Left ventricle myocardium superior (tissue), 1 donor: Measurements from ENCODE around the gene ERBB4. TPM values are rescaled to one million over a fixed set of nuclear protein-coding genes. Genes with fewer than 3 reads are reported as not detected.

Experiments
- ATAC-seq: fragments of 200-7000 bp; cut with Tn5 transposase; one replicate; pipeline ENCODE4 v1.9.1; 2020; ENCODE audit warnings: mild to moderate bottlenecking, moderate library complexity
- DNase-seq: peaks from one replicate; pipeline ENCODE4 v3.0.0-alpha.2; 2020
- intact Hi-C: fragments of 100-400 bp; cut with micrococcal nuclease; formaldehyde crosslinking; loops from one replicate; pipeline ENCODE4 v1.11.0; 2022
- total RNA-seq: library from RNA; stranded (reverse); fragmentation: NEBNext Ultra II Directional; extraction: Animal tissue kit (Norgen Biotek cat#: 25700); gene quantifications from one replicate; pipeline ENCODE4 v1.2.1, GENCODE V29; 2021
- donor health status: DM: no; HTN: yes; CAD: no; lungs with severe emphysema.

ERBB4 gene
- total RNA-seq, 1 donor from 2014 or later: 17.9 TPM

DNA sequence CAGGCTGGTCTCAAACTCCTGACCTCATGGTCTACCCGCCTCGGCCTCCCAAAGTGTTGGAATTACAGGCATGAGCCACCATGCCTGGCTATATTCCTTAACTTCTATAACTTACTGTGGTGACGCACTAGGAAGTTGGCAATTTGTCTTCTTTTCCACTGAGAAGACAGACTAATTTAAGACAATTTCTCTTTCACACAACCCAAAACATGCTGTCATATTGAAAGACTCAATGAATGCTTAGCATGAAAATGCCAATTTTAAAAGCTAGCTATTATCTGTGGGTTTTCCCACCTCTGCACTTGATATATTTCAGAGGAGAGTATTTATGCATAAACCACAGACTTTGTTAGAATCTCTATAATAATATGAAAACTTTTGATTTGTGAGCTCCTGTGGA is 84.5 kb downstream of the ERBB4 start:
- DNase-seq: no peak
- intact Hi-C loops: no loop called here
- no peak for ATAC-seq

DNA sequence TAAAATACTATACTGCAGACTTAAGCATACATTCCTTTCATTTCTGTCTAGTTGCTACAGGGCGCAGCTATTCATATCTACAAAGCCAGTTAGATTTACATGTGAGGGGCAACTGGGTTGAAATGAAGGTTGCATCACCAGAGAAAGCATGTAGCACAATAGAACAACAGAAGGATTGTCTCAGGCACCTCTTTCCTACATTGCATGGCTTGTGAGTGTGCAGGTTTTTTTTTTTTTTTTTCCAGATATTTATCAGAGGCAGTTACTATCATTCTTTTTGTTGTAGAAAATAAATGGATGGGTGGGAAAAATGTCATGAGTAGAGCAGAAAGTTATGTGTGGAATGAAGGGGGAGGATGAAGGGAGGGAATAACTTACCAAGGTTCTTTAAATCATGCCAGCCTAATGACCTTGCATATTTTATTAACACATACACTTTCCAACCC is 86.8 kb downstream of the ERBB4 start:
- peak; percentile 17 for ATAC-seq
- intact Hi-C loops: no loop called here
- no peak for DNase-seq

DNA sequence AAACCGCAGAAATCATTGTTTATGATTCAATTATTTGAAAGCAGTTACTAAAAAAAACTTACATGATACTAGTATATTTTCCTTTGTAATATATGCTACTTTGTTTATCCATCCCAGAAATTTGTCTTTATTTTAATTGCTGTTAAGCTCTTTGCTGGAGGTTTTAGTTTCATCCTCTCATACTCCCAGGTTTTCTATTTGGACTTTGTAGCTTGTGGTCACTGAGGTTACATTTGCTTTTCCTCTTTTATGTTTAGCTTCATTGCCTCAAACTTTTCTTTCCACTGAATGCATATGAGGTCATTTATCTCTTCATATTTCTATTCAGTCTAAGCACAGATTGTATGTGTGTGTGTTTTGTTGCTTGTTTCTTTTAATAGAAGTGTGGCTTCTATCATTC is 89.9 kb downstream of the ERBB4 start:
- ATAC-seq (no peak), DNase-seq (no peak)
- intact Hi-C loops: no loop called here

DNA sequence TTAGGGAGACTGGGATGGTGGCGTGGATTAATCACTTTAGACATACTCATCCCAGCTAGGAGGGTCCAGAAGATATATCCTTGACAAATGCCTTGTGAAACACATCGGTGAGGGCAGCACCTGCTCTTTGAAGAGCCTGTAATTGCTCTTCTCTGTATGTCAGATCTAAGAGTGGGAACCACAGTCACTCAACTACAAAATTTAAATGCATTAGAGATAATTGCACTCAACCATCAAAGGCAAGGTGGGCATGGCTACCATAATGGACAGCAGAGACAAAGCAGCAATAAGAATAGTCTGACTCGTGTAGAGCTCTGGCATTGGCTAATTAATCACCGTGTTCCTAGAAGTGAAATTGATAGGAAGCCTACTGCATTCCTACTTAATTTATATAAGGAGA is 96.8 kb downstream of the ERBB4 start:
- no peak for ATAC-seq
- no peak for DNase-seq
- intact Hi-C loops: no loop called here

DNA sequence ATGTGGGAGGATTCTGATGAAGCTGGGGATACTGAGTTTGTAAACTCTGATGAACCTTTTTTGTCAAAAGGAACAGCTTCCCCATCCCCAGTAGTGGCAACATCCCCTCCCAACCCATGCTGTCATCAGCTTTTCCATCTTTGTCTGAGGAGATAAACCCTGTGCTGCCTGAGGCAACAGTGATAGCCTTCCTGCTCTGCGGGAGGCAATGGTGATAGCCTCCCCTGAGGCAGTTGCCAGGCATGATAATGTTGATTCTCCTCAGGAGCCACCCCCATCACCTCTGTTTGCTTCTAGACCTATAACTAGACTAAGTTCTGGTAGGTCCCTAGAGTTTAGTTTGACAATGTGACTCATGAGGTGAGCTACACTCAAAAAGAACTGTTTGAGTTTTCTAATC is 97.5 kb downstream of the ERBB4 start:
- no peak for ATAC-seq
- intact Hi-C loops: no loop called here
- DNase-seq: no peak

DNA sequence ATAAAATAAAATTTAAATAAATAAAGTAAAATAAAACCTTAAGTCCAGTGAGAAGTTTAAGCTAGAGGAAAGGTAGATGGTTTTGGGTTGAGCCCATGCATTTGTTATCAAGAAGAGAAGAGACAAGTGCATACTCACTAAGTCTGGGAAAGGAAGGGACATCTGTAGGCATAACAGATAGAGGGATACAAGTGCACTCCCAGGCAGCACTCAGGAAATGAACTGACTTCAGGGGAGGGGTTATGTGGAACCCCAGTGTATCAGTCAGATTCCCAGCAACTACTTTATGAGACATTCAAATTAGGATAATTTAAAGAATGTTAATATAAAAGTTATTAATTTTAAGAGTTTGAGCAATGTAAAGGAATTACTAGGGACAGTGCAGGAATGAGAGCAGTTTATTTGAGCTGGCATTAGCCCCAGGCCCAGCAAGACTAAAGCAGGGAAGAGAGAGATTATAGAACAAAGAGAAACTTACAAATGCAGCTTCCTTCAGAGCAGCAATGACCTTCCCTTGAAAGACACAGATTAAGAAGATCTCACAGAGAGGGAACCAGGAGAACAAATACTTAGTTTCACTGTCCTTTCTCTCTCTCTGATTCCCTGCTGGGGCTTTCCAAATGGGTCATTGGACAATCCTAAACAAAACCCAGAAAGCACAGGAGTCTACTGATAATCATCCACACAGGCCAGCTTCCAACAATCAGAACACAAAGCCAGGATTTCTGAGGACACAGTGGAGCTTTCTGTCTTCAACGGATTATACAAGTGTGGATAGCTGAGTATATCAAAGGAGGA is 109.7 kb downstream of the ERBB4 start:
- intact Hi-C loops: no loop called here
- no peak for DNase-seq
- peak; percentile 24 for ATAC-seq

DNA sequence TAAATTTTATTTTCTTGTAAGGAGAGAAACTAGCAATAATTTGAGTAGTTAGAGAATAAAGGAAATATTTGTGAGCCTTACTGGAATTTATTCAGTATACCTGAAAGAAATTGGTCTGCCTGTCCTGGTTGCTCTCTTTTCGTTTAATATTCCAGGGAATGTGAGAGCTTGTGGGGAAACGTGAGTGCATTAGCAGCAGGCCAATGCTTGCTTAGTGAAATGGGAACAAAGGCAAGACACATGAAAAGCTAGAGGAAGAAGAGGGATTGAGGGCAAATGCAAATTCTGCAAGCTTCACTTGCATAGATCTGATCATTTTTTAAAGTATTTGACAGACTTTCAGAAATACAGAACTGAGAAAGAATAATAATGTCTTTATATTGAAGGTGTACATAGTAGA is 111.0 kb downstream of the ERBB4 start:
- intact Hi-C loops: no loop called here
- DNase-seq: no peak

DNA sequence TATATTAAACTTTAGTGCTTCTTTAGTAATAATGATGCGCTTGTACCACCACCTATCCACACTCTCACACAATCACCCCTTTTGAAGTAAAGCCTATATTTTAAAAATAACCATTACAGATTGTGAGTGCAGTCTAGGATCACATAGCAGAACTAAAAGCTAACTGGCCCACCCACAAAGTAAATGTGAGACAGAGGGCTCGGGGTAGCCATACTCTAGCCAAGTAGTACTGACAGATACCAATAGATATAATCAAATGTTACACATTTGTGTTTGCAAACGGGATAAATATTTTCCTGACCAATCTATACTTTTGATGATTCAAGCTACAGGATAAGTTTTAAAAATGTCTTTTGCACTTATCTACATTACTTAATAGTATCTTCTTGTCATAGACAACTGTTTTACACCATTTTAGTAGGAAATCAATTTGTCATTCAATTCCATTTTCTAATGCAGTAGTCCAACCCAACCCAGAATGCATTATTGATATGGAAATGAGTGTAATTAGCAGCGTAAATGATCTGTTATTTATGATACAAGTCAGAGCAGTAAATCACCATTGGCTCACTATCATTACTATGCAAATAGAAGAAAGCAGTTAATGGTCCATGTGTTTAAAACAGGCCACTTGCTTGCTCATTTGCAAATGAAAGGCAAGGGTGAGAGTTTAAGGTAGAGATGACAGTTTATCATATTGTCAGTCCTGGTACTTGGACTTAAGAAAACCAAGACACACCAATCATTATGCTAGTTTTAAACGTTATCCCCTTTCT is 111.8 kb downstream of the ERBB4 start:
- no peak for DNase-seq
- intact Hi-C loops: no loop called here
- ATAC-seq: no peak

More for the DNA sequence above, 111.0 kb downstream of the ERBB4 start:
- no peak for ATAC-seq

DNA sequence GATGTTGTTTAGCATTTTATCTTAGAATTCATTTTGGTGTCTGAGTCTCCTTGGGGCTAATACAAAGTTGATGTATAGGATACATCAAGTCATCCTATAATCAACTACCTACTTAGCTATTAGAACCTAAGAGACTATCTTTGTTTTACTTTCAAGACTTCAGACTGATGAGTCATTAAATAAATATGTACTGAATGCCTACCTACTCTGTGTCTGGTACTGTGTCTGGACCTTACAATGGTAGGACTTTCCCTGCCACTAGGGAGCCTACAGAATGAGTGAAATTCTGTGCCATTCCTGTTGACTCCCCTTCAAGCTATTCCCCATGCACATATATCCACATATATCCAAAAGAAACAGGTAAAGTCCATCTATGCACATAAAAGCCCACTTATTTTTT is 114.5 kb downstream of the ERBB4 start:
- ATAC-seq (no peak), DNase-seq (no peak)
- intact Hi-C loops: no loop called here

DNA sequence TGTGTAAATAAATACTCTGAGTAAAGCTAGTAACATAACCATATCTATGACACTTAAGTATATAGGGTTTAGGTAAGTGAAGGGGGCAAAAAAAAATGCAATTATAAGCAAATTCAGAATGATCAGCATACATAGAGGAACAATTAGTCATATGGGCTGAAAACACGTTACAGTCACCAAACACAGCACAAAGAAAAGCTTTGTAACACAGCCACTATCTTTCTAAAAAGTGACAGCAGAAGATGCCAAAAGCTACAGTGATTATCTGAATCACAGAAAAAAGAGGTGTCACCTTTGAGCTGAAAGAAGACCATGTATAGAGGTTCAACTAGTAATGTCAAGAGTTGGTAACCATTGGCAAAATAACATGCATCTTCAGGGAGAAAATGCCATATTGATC is 115.5 kb downstream of the ERBB4 start:
- intact Hi-C loops: no loop called here
- ATAC-seq: no peak

DNA sequence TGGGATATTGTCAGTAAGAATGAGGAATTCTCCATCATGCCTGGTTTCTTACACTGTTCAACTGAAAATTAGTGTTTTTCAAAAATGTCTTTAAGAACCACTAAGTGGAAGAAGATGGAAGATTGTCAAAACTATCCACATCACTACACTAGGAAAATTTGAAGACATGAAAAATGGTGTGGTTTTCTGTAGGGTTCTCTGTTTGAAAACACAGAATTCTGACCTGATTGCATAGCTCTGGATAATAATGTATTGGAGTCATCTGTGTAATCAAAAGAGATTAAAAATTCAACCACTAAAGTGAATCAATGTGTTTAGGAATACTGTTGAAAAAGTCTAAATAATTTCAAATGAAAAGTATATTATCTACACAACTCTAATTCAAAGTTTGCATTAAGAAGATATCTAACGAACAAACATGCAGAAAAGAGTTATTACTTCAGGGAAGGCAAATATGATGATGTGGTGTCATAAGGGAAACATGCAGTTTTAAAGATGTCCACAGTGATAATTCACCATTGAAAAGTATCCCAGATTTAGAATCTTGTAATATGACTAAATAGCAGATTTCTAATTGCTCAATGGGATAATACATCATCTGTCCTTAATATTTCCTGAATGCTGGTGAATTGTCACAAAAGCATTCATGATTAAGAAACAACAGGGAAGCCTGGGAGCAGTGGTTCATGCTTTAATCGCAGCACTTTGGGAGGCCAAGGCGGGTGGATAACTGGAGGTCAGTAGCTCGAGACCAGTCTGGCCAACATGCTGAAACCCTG is 116.9 kb downstream of the ERBB4 start:
- ATAC-seq: no peak
- intact Hi-C loops: no loop called here
- no peak for DNase-seq

More for the DNA sequence above, 115.5 kb downstream of the ERBB4 start:
- no peak for DNase-seq

DNA sequence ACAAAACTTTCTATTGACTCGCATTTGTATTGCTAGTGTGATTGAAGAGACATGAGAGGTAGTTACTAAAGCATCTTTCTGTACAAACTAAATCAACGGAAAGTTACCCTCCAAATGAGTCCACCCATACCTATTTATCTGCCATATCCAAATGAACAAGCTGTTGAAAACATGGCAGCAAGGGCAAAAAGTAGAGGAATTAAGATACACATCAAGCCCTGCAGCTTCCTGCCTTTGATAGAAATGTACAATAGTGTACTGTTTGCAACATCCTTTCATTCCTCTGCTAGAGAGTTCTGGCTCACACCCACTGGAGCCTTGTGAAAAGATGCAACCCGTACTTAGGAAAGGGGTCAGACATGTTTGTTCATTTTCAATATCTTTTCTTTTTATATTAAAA is 122.5 kb downstream of the ERBB4 start:
- ATAC-seq (no peak), DNase-seq (no peak)
- intact Hi-C loops: no loop called here

DNA sequence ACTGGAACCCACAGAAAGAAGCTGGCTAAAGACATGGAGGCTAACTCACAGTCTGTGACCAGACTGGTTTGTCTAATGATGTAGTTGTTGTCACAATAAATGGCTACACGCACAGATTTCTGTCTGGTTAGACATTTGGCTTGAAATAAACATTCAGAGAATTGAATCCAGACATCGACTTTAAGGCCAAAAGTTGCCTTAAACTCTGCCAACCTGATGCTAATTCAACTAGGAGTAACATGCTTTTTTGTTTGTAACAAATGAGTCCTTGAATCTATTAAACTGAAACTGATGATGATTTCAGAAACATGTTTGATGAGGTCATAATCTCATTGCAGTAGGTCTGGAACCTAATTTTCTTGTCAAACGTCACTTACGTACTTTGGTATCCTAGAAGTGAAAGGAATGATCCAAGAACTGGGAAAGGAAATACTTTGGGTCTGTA is 123.8 kb downstream of the ERBB4 start:
- ATAC-seq (no peak), DNase-seq (no peak)
- intact Hi-C loops: no loop called here

DNA sequence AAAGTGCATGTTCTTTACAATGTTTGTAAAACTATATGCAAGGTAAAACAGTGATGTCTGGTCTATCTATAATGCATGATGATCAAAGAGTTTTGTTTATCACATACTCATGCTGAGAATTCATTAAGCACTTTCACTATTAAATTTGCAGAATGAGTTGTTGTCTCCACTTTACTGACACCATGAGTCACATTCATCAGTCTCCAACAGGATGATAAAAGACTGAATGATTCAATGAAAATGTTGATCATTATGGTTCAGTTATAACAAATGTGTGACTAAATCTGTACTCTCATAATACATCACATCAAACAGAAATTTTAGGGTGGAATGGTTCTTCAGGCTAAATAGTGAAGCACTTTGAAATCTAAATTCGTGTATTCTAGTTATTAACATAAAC is 129.0 kb downstream of the ERBB4 start:
- ATAC-seq (no peak), DNase-seq (no peak)
- intact Hi-C loops: no loop called here

DNA sequence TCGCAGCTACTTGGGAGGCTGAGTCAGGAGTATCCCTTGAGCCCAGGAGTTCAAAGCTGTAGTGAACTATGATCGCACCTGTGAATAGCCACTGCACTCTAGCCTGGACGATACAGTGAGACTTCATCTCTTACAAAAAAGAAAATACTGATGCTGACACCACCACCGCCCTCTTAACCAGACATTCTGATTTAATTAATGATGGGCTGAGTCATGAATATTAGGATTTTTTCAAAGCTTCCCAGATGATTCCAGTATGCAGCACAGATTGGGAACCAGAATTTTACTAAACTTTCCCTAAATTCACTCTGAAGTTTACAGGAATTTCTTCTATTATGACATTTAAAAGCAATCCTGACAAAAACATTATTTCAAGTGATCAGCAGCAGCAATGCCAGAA is 130.1 kb downstream of the ERBB4 start:
- intact Hi-C loops: no loop called here
- ATAC-seq: no peak
- no peak for DNase-seq

DNA sequence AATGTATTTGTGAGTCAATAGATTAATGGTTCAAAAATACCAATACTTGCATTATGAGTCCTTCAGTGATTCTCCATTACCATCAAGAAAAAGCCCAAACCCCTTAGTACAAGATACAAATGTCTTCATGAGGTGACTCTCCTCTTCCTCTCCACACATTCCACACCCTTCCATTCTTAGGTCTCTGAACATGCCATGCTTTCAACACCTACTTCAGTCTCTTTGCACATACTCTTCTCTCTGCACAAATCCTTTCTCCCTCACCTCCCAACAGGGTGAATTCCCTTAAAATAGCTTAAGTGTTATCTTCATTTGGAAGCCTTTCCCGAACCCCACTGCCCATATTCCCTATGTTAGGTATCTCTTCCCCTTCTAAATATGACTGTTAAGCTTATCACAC is 131.9 kb downstream of the ERBB4 start:
- DNase-seq: no peak
- intact Hi-C loops: no loop called here
- ATAC-seq: peak; percentile 68

DNA sequence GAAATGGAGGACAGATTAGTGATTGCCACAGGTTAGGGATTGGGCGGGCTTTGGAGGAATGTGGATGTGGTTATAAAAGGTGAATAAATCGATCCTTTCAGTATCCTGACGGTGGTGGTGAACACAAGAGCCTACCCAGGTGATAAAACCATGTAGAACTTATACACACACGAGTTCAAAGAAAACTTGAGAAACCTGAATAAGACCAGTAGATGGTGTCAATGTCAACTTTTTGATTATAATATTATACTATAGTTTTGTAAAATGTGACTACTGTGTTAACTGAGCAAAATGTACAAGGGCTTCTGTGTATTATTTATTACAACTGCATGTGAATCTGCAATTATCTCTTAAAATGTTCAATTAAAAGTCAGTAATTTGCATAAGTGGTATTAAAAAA is 136.3 kb downstream of the ERBB4 start:
- intact Hi-C loops: no loop called here
- ATAC-seq (no peak), DNase-seq (no peak)

DNA sequence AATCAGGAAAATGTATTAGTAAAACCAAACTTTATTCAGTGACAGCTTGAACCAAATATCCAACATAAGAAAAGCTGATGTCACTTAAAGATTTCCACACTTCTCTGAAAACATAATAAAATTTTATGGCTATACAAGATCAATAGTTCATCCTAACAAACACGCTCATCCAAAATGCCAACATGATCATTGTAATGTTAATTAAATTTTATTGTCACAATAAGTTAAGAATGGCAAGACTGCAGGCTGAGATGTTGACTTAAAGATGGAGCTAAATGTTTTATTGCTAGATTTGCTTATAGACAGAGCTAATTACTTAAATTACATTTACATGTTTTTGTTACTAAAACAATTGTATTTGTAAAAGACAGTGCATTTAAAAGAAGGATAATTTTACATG is 140.3 kb downstream of the ERBB4 start:
- ATAC-seq (no peak), DNase-seq (no peak)
- intact Hi-C loops: no loop called here

DNA sequence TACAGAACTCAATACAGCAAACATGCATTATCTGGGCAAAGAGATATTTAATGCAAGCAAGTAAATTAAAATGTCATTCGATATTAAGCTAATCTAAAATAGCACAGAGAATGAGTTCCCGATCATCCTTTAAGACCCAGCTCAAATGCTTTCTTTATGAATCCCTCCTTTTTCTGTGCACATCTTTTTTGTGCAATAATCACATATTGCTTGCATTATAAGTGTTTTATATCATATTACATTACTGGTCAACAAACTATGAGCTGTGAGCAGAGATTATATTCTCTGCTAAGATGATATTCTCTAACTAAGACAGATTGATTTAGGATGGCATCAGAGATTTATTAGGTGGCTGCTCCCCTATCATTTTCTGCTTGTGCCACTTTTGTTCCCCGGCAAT is 146.1 kb downstream of the ERBB4 start:
- no peak for DNase-seq
- ATAC-seq: no peak
- intact Hi-C loops: no loop called here

DNA sequence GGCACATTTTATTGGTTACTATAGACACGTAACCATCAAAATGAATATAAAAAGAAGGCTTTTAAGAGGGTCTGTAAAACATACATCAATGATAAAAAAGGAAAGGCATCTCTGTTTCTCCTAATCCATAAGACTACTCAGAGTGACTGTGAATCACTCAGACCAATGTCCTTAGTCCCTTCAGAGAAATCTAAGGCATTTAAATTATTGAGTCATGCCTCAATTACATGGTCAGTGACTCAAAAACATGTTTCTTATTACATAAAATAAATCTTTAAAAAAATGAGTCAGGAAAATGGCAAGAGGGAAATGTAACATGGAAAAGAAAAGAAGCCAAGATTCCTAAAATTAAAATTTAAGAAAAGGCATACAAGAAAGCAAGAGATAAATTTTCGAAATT is 146.6 kb downstream of the ERBB4 start:
- no peak for DNase-seq
- no peak for ATAC-seq

More for the DNA sequence above, 146.6 kb downstream of the ERBB4 start:
- intact Hi-C loops: no loop called here
